HEK293T (cell line): ENCODE results near the gene SRMS.

Experiments
- BHLHE40 ChIP-seq: fragments of 450-650 bp; IDR thresholded peaks from 2 replicates; pipeline ENCODE4 v1.6.1; 2016; ENCODE audit warnings: mild to moderate bottlenecking, moderate library complexity, borderline replicate concordance
- HDGF ChIP-seq: fragments of 450-650 bp; IDR thresholded peaks from 2 replicates; pipeline ENCODE4 v1.6.1; 2017; ENCODE audit warnings: antibody characterized with exemption, borderline replicate concordance

- TF ChIP-seq BHLHE40: no peak
- no peak for TF ChIP-seq HDGF
Observed at GRCh38 chr20:63518946-63519667, 28.4 kb downstream of the SRMS start.
